ENCODE results near the gene NSUN3.

NSUN3 gene

DNA sequence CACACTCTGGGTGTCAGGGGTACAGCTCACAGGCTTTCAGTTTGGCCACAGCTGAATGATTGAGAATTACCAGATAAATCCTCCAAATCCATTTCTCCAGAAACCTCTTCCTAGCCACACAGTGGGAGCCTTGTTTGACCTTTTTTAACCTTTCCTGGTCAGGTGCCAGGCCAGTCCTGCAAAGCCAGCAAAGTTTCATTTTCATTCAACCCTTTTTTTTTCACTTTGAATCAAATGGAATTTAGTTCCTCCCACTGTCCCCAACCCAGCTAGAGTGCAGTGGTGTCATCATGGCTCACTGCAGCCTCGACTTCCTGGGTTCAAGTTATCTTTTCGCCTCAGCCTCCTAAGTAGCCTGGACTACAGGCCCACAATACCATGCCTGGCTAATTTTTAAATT, 67.8 kb downstream of the NSUN3 start:
- DNase-seq: no peak

- no peak for DNase-seq
These were observed 69.9 kb downstream of the NSUN3 start for GRCh38 chr3:94132777-94133176.

GRCh38 chr3:94136133-94136532, 73.3 kb downstream of the NSUN3 start:
- DNase-seq: no peak

- DNase-seq: no peak
These were observed 74.5 kb downstream of the NSUN3 start for GRCh38 chr3:94137377-94137776.

- DNase-seq: no peak
These were observed 83.6 kb downstream of the NSUN3 start for GRCh38 chr3:94146455-94146854.

GRCh38 chr3:94147012-94147411, 84.2 kb downstream of the NSUN3 start:
- DNase-seq: no peak

- DNase-seq: no peak
These were observed 87.3 kb downstream of the NSUN3 start for GRCh38 chr3:94150113-94150512.

- DNase-seq: no peak
These were observed 93.8 kb downstream of the NSUN3 start for GRCh38 chr3:94156626-94157025.

DNA sequence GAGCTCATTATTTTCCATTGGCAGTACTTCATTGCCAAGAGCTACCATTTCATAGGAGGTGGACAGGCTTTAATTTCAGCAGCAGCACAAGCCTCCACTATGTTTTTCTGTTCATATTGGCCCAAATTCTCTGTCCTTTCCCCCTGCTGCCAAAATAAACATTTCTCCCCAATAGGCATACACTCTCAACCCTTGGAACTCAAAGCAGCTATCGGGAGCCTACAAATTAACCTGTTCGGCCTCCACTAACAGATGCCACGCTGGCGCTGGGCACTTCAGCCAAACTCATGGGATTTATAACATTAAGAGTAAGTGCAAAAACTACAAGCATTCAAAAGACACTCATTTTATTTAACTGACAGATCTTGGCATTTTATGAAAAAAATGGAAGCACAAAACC, 95.7 kb downstream of the NSUN3 start:
- DNase-seq: no peak

DNA sequence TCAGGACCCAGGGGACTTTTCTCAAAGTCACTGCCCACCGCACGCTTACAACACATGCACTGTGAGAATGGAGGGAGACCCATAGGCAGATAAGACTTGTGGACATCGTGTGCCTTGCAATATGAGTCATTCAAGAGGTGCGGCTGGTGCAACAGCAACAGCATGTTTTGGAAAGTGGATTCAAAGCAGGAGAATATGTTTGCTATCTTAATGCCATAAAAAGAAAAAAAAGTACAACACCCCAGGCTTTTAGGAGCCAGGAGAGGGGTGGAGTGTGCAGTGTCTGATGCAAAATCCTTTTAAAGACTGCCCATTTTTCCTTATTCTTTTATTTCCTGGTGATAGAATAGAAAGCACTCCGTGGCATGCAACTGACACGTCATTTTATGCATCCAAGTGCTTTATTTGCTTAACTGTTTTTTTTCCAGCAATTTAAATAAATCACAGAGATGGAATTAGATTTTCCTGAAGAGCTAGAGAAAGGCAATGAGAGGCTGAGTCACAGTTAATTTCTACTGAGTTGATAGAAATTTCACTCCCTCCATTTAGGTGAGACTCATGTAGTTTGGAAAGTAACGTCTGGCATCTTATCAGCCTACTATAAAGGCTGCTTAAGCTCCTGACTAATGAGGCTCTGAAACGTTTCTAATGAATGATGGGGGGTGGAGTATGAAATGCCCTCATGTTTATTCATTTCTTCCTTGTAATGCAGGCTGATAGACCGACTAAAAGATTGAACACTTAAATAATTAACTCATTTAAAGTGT, 96.4 kb downstream of the NSUN3 start:
- no peak for DNase-seq

- DNase-seq: no peak
These were observed 99.8 kb downstream of the NSUN3 start for GRCh38 chr3:94162700-94163099.

GRCh38 chr3:94167346-94167745, 104.5 kb downstream of the NSUN3 start:
- no peak for DNase-seq

DNA sequence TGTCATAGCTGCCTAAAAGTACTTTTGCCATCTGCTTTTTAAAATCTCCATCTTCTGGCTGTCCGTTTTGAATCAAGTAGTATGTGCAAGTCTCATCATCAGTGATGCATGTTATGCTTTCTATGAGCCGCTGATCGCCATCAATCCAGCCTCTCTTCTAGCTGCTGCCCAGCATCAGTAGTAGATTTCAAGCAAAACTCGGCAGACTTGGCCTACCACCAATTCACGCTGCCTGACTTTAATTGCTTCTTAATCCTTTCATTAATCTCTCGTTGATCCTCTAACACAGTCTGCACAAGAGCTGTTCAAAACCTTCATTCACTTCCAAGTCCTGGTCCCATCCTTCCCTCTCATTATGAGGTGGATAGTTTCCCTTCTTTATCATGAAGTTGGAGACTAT, 104.9 kb downstream of the NSUN3 start:
- no peak for DNase-seq

- DNase-seq: no peak
These were observed 109.1 kb downstream of the NSUN3 start for GRCh38 chr3:94171954-94172353.

DNA sequence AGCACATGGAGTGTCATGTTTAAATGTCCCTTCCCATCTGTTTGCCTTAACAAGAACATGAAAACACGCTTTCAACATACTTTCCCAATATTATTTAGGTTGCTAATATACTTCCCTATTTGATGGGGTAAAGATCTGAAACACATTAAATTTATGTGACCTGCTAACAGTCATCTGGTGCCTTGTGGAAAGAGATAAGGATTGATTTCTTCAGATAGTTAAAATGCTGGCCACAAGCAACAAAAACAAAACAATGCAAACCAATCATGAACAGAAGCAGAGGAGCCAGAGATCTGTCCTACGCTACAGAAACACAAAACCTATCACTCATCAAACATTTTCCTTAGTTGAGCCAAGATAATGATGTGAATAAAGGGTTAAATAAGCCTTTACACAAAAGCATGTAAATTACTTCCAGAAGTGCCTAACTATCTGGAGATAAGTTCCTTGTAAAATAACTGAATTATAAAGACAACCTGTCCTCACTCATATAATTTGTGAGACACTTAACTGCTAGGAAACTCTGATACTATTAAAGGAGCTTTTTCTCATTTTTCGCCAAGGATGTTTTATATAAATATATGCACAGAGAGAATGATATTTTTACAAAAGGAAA, 109.9 kb downstream of the NSUN3 start:
- DNase-seq: no peak

- DNase-seq: no peak
These were observed 111.0 kb downstream of the NSUN3 start for GRCh38 chr3:94173673-94174434.

GRCh38 chr3:94175677-94176076, 112.8 kb downstream of the NSUN3 start:
- no peak for DNase-seq

- DNase-seq: no peak
These were observed 114.3 kb downstream of the NSUN3 start for GRCh38 chr3:94176988-94177745.
